AG04450 (cell line): ENCODE measurements around the gene SEMA6D. TPM values are rescaled to one million over a fixed set of nuclear protein-coding genes. Genes with fewer than 3 reads are reported as not detected.

Experiments
- CTCF ChIA-PET: fragments of 300-600, 350-600 bp; formaldehyde crosslinking; extraction: SDS; loops from one replicate; lab custom pipeline; 2022; ENCODE audit warnings: antibody characterized with exemption, inconsistent platforms; lab: Charles Lee
- POLR2A ChIA-PET: fragments of 350-600 bp; formaldehyde crosslinking; extraction: SDS; loops from one replicate; lab custom pipeline; 2021; ENCODE audit warnings: antibody characterized with exemption, inconsistent platforms; lab: Yijun Ruan, JAX
- DNase-seq: peaks from one replicate; pipeline ENCODE4 v3.0.0-alpha.2; 2011; ENCODE audit warnings: low read depth, low spot score
- H3K27ac ChIP-seq: one replicate; pipeline ENCODE4 v1.5.1; 2012; ENCODE audit warnings: low read depth, low read length, control low read depth
- H3K27me3 ChIP-seq: one replicate; pipeline ENCODE4 v1.6.0; 2012; ENCODE audit warnings: low read length; ENCODE audit not compliant: control insufficient read depth, insufficient read depth
- H3K4me3 ChIP-seq: 2 replicates; pipeline ENCODE4 v1.5.1; 2011; ENCODE audit warnings: mild to moderate bottlenecking, low read depth, low read length, control low read depth
- H3K9me3 ChIP-seq: 2 replicates; pipeline ENCODE4 v1.5.1; 2012; ENCODE audit warnings: low read length; ENCODE audit not compliant: control insufficient read depth, insufficient read depth
- polyA plus RNA-seq: library from polyadenylated mRNA; depleted of rRNA; stranded (reverse); fragments of >200 nt; gene quantifications from 2 replicates; pipeline ENCODE4 v1.2.3, GENCODE V29; 2011
- TF ChIP-seq, protein P1 (sequence below): IDR thresholded peaks from 2 replicates; pipeline ENCODE4 v1.5.1; 2011; ENCODE audit warnings: low read depth, low read length, control low read depth, inconsistent platforms

The SEMA6D gene
- polyA plus RNA-seq, 1 experiment, result 10.7 TPM

DNA sequence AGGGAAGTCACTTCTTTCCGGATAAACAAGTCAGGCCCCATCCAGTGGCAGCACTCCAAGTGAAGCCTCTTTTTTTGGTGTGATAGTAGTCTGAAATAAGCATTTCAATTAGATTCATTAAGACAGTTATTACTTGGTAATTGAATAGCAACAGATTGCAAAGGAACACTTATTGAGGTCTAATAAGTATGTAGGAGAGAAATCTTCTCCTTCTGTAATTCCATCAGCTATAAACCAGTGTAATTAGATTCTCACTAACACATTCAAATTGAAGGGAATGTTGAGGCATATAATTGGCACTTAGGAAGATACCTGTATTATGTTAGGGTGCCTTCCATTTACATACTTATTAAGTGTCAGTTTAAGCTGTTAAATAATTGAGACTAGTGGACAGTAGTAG is 73.9 kb downstream of the SEMA6D start:
- Histone ChIP-seq H3K4me3 (no peak overlapping the region), H3K27me3 (no peaks in the 10 kb centered on the region), H3K9me3 (no peaks in the 10 kb centered on the region), H3K27ac (no peak overlapping the region)
- DNase-seq, result no peak
- POLR2A ChIA-PET, result no interaction called here
- TF ChIP-seq, protein P1, sequence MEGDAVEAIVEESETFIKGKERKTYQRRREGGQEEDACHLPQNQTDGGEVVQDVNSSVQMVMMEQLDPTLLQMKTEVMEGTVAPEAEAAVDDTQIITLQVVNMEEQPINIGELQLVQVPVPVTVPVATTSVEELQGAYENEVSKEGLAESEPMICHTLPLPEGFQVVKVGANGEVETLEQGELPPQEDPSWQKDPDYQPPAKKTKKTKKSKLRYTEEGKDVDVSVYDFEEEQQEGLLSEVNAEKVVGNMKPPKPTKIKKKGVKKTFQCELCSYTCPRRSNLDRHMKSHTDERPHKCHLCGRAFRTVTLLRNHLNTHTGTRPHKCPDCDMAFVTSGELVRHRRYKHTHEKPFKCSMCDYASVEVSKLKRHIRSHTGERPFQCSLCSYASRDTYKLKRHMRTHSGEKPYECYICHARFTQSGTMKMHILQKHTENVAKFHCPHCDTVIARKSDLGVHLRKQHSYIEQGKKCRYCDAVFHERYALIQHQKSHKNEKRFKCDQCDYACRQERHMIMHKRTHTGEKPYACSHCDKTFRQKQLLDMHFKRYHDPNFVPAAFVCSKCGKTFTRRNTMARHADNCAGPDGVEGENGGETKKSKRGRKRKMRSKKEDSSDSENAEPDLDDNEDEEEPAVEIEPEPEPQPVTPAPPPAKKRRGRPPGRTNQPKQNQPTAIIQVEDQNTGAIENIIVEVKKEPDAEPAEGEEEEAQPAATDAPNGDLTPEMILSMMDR, result no peak
- CTCF ChIA-PET, result no interaction called here

DNA sequence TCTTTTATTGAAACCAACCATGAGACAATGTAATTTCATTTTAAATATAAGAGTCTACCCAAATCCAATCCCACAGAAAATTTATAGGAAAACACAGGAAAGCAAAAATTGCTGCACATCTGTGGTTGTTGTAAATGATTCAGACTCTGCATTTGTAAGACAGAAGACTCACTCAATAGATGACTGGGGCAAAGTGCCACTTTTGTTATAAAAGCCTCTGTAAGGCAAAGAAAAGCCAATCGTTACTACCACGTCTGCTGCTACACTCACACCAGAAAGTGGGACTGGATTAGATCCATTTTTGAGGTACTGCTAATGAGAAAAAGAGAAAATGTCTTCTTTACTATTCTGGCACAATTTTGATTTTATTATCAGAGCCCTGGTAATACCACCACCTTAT is 74.9 kb downstream of the SEMA6D start:
- H3K4me3 ChIP-seq, result no peak overlapping the region
- H3K27me3 ChIP-seq, result no peaks in the 10 kb centered on the region
- H3K27ac ChIP-seq, result no peak overlapping the region
- no peak for DNase-seq
- no peaks in the 10 kb centered on the region for H3K9me3 ChIP-seq
- ChIA-PET POLR2A (no interaction called here), CTCF (no interaction called here)
- TF ChIP-seq, protein P1, result no peak

DNA sequence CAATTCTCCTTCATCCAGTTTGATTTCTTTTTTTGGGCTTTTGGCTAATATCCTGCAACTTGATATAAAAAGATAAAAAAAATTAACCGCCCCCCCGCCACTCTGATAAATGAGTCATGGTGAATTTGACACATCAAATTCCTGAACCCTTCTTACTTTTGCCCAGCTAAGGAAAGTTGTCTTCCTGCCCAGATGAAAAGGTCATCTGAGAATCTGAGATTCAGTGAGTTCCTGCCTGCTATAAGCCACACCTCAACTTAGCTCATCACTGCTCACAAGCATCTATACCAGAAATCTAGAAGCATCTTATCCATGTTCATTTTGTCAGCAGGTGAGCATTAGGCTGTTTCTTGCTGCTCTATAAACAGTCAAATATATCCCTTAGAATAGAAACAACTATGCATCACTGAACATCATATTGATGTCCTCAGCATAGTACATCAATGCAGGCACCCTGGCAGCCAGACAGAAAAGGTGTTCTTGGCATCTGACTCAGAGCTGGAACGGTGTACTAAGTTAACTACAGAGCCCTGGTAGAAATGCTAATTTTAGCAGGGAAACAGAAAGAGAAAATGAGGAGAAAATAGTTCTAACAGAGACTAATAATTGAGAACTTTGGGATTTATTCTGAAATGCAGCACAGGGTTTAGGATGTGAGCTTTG is 77.1 kb downstream of the SEMA6D start:
- CTCF ChIA-PET, result no interaction called here

DNA sequence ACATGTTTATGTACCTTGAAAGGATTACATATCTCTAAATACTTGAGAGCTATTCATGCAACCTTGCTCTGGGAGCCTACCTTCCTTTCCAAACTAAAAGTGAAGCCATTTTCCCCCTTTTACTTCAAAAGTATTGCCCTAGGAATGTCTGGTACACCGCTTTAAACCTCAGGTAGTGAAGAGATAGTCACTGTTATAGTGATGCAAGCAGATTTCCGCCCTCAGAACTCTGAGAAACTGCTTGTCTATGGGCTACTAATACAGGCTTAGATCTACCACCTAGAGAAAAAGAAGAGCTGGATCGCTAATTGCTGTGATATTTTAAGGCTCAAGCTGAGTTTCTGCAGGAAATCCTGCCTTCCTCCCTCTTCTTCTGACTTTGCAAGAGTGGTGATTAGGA is 78.6 kb downstream of the SEMA6D start:
- Histone ChIP-seq H3K27me3 (no peaks in the 10 kb centered on the region), H3K4me3 (no peak overlapping the region), H3K9me3 (no peaks in the 10 kb centered on the region), H3K27ac (no peak overlapping the region)
- ChIA-PET CTCF (no interaction called here), POLR2A (no interaction called here)
- TF ChIP-seq, protein P1, result no peak
- DNase-seq, result no peak

More for the DNA sequence above, 77.1 kb downstream of the SEMA6D start:
- Histone ChIP-seq H3K27me3 (no peaks in the 10 kb centered on the region), H3K27ac (no peak overlapping the region), H3K9me3 (no peaks in the 10 kb centered on the region), H3K4me3 (no peak overlapping the region)
- POLR2A ChIA-PET, result no interaction called here
- no peak for DNase-seq
- TF ChIP-seq, protein P1, result no peak

DNA sequence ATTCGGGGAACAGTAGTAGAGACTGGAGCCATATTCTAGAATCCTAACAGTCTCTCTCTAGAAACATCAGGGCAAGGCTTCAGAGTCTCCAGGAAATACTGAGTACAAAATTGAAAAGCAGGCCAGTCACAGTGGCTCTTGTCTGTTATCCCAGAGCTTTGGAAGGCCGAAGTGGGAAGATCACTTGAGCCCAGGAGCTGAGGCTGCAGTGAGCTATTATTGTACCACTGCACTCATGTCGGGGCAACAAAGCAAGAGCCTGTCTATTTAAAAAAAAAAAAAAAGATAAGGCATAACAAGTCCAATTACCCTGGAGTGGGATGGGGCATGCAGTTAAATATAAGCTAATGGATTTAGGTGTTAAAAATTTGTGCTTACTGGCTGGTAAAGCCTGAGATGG is 79.0 kb downstream of the SEMA6D start:
- no peaks in the 10 kb centered on the region for H3K9me3 ChIP-seq
- H3K27ac ChIP-seq, result no peak overlapping the region
- TF ChIP-seq, protein P1, result no peak
- no peaks in the 10 kb centered on the region for H3K27me3 ChIP-seq
- CTCF ChIA-PET, result no interaction called here
- DNase-seq, result no peak
- POLR2A ChIA-PET, result no interaction called here
- H3K4me3 ChIP-seq, result no peak overlapping the region
